Mesothelial cell of epicardium (in vitro differentiated cells): ENCODE results near the gene LRRC53. TPM values are rescaled to one million over a fixed set of nuclear protein-coding genes. Genes with fewer than 3 reads are reported as not detected.

Source experiments
- DNase-seq, 2 experiments: peaks; one replicate each; pipeline ENCODE4 v3.0.0; 2021; ENCODE audit warnings: low spot score in 2 of 2; ENCODE audit not compliant: unreplicated experiment in 2 of 2
- H3K27ac Mint-ChIP-seq: 2 replicates; pipeline ENCODE4 v1.8.0; 2021; ENCODE audit warnings: mixed read lengths
- H3K27me3 Mint-ChIP-seq: 2 replicates; pipeline ENCODE4 v1.8.0; 2021; ENCODE audit warnings: low read depth, mixed read lengths
- H3K36me3 Mint-ChIP-seq: 2 replicates; pipeline ENCODE4 v1.8.0; 2021; ENCODE audit warnings: mixed read lengths
- H3K4me1 Mint-ChIP-seq: 2 replicates; pipeline ENCODE4 v1.8.0; 2021; ENCODE audit warnings: mixed read lengths
- H3K4me3 Mint-ChIP-seq: 2 replicates; pipeline ENCODE4 v1.8.0; 2021; ENCODE audit warnings: mild to moderate bottlenecking, moderate library complexity, mixed read lengths
- H3K9me3 Mint-ChIP-seq: 2 replicates; pipeline ENCODE4 v1.8.0; 2021; ENCODE audit warnings: mixed read lengths
- CTCF ChIP-seq: fragments of 200-600 bp; sonication (generic); IDR thresholded peaks from one replicate; pipeline ENCODE4 v1.5.0; 2021; ENCODE audit warnings: antibody characterized with exemption; ENCODE audit not compliant: unreplicated experiment
- total RNA-seq: library from RNA; stranded (reverse); gene quantifications from 3 replicates; pipeline ENCODE4 v1.2.1, GENCODE V29; 2021

LRRC53 gene
- total RNA-seq, 1 donor from 2014 or later, result not detected

GRCh38 chr1:74471470-74471869 is 40.9 kb downstream of the LRRC53 start:
- no peaks in the 10 kb centered on the region for H3K36me3 Mint-ChIP-seq
- H3K27me3 Mint-ChIP-seq, result peaks cover 39% of the 10 kb centered on the region
- H3K4me3 Mint-ChIP-seq, result no peak overlapping the region
- TF ChIP-seq CTCF, result no peak
- H3K27ac Mint-ChIP-seq, result no peak overlapping the region
- H3K4me1 Mint-ChIP-seq, result peaks cover 5% of the 10 kb centered on the region
- DNase-seq, result no peak
- H3K9me3 Mint-ChIP-seq, result no peaks in the 10 kb centered on the region

- Mint-ChIP-seq H3K27me3 (peaks cover 38% of the 10 kb centered on the region), H3K4me1 (peaks cover 2% of the 10 kb centered on the region), H3K27ac (no peak overlapping the region), H3K9me3 (no peaks in the 10 kb centered on the region), H3K4me3 (no peak overlapping the region), H3K36me3 (no peaks in the 10 kb centered on the region)
- no peak for DNase-seq
- no peak for TF ChIP-seq CTCF
Observed at GRCh38 chr1:74470936-74471335, 41.5 kb downstream of the LRRC53 start.

- H3K4me1 Mint-ChIP-seq, result peaks cover 2% of the 10 kb centered on the region
- H3K4me3 Mint-ChIP-seq, result no peak overlapping the region
- H3K27me3 Mint-ChIP-seq, result peaks cover 35% of the 10 kb centered on the region
- DNase-seq, result no peak
- TF ChIP-seq CTCF, result no peak
- no peaks in the 10 kb centered on the region for H3K36me3 Mint-ChIP-seq
- H3K9me3 Mint-ChIP-seq, result no peaks in the 10 kb centered on the region
- H3K27ac Mint-ChIP-seq, result no peak overlapping the region
Observed at GRCh38 chr1:74470251-74470650, 42.2 kb downstream of the LRRC53 start.

DNA sequence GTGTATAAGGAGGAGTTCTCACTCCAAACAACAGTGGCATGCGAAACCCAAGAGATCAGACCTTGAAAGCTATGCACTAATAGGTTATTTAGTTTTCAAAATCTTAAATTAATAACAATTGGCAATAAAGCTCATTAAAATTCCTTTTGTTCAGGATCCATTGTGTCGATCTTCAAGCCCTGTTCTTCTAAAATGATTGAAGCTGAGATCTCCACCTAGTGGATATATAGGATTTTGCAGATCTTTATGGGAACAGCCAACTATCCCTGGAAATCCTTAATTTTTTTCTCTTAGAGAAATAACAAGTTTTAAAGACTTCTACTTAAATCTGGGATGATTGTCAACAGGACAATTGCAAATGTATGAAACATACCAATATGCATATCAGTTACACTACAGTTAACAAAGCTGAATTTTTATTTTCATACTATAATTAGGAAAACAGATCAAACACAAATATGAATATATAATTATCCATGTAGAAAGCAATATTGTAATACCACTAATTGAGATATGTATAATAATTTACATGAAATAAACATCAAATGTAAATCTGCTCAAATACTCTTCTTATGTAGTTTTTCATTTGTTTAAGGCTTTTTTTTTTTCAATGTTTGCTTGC is 43.3 kb downstream of the LRRC53 start:
- Mint-ChIP-seq H3K27ac (no peak overlapping the region), H3K9me3 (no peaks in the 10 kb centered on the region), H3K4me1 (peaks cover 2% of the 10 kb centered on the region), H3K27me3 (peaks cover 35% of the 10 kb centered on the region), H3K4me3 (no peak overlapping the region), H3K36me3 (no peaks in the 10 kb centered on the region)
- peak; percentile 88 for TF ChIP-seq CTCF
- no peak for DNase-seq

DNA sequence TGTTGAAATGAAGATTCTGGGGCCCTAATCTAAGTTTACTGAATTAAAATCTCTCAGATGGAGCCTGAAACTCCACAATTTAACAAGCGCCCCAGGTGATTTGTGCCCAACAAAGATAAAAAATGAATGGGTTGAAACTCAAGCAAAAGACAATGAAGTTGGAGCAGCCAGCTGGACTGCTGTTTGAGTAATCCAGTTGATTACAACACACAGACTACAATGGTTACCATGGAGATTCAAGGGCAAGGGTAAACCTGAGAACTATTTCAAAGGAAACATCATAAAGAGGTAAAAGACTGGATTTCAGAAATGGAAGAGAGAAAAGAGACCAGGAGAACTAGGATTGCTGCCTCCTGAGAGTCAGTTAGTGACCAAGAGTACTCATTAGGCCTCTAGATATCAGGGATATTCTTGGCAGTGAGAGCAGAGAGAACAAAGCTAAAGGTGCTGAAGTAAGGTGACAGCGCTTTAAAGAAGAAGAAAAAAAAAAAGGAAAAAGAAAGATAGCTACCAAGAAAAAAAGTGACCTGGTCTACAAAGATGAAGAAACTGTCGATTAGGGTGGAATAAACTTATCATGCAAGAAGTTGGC is 44.5 kb downstream of the LRRC53 start:
- peaks cover 30% of the 10 kb centered on the region for H3K27me3 Mint-ChIP-seq
- peaks cover 4% of the 10 kb centered on the region for H3K4me1 Mint-ChIP-seq
- DNase-seq, result no peak
- no peaks in the 10 kb centered on the region for H3K9me3 Mint-ChIP-seq
- H3K4me3 Mint-ChIP-seq, result no peak overlapping the region
- no peaks in the 10 kb centered on the region for H3K36me3 Mint-ChIP-seq
- TF ChIP-seq CTCF, result no peak
- H3K27ac Mint-ChIP-seq, result no peak overlapping the region
